HG02938 (cell line): ENCODE results near the gene TSHZ2.

Experiments
- ATAC-seq: cut with Tn5 transposase; IDR thresholded peaks from one replicate; pipeline ENCODE4 v1.9.1; 2021; ENCODE audit warnings: mild to moderate bottlenecking, moderate library complexity; ENCODE audit not compliant: unreplicated experiment

The TSHZ2 gene

GRCh38 chr20:53124803-53125202 is 152.6 kb downstream of the TSHZ2 start:
- no peak for ATAC-seq

- ATAC-seq, result no peak
Measured at GRCh38 chr20:53126185-53126584, 154.0 kb downstream of the TSHZ2 start.

DNA sequence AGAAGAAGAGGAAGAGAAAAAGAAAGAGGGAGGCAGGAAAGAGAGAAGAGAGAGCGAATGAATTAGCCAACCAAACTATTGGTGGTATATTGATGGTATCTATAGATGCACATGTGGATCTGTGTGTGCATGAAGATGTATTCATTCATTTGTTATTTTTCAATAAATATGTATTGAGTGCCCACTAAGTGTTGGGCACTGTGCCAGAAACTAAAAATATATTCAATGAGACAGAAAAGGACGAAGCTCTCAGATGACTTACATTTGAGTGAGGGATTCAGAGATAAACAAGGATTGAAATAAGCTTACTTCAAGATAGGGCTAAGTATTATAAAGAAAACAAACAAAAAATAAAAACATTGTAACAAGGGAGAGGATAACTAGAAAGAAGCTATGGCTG is 154.9 kb downstream of the TSHZ2 start:
- no peak for ATAC-seq

- no peak for ATAC-seq
Measured at GRCh38 chr20:53128004-53128403, 155.8 kb downstream of the TSHZ2 start.

GRCh38 chr20:53129563-53129962 is 157.4 kb downstream of the TSHZ2 start:
- ATAC-seq, result no peak

DNA sequence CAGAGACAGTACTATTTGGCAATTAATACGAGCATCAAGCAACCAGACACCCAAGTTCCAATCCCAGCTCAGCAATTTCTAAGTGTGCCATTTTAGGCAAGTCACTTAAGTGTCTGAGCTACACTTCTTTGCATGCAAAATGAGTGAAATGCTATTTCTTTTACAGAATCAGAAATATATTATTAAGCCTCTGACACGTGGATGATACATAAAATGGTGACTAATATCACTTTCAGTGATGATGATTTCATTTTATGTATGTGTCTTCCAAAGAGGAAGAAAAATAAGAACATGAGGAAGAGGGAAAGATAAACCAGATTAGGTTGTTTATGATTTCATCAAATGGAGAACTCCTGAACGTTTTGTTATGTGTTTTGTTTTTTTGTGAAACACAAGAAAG is 158.6 kb downstream of the TSHZ2 start:
- no peak for ATAC-seq

- ATAC-seq, result no peak
Measured at GRCh38 chr20:53133125-53133524, 161.0 kb downstream of the TSHZ2 start.

GRCh38 chr20:53133628-53134027 is 161.5 kb downstream of the TSHZ2 start:
- no peak for ATAC-seq

DNA sequence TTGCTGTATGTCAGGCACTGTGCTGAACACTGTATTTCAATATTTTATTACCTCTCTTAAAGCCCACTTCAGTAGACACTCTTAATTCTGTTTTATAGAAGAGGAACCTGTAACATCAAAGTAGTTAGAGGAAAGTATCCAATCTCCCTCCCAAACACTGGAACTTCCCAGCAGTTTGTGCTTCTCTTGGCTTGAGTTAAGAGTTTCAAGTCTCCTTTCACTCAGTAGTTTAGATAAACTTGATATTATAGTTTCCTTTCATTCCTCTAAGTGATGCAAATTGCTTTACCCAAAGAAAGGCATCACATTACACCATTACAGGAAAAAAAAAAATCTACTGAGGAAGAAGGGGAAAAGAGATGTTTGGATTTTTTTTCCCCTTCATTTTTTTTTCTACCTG is 164.3 kb downstream of the TSHZ2 start:
- no peak for ATAC-seq

DNA sequence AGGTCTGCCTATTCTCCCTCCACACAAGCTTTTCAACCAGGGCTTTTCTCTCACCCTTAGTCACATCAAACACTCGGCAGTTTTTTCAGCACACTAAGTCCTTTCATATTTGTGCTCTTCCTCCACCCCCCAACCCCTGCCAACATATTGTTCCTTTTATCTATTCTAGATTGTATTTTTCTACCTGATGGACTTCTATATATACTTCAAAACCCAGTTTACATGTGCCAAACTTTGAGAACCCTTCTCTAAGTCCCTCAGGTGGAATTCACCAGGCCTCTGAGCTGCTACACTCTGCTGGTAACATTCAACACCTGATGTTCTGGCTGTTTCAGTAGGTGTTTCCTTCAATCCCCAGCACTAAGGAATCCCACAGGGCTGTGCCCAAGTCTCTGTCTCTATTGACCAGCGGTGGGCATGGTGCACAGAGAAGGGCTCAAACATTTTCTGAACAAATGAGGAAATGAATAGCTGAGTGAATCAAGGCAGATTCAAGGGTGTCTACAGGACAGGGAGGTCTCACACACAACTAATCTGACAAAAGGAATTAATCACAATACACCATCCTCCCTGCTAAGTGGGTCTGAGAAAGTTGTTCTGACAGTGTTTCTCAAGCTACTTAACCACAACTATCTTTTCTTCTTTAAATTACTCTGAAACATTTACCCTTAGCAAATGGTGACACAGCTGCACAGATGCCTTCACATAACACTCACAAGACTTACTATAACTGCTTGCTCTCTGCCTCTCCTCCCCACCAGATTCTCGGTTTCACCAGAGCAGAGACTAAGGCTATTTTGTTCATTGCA is 166.5 kb downstream of the TSHZ2 start:
- peak; percentile 94 for ATAC-seq

DNA sequence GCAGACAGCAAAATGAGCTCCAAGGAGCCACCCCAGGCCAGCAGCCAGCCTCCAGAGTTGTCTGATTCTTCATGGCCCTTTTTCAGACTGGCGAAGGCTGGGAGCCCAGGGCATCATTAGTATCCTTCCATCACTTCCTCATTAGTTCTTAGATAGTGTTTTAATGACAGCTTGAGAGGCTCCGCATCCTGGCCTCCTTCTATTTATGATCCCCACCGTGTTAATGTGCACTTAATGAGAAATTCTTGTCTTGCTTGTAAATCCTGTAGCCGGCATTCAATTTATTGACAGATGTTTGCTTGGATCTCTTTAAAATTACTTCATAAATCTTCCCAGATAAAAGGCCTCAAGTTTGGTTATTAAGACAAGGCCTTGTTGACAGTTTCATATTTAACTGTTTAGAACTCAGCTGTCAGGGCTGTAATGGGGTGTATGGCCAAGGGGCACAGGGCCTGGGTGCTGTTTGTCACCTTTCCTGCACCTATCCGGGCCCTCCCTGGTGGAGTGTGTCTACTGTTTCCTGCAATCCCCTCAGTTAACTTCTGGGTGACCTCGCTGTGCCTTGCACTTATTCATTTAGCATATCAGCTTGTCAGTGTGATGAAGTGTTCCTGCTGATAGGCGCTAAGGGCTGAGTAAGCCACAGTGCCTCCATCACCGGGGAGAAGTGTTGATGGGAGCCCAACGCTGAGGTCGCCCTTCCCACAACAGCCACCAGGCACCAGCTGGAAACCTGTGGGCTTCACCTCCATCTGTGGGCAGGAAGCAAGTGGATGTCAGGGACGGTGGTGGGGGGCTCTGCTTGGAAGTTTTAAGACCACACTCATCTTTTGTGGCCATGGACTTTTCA is 169.3 kb downstream of the TSHZ2 start:
- no peak for ATAC-seq

- no peak for ATAC-seq
Measured at GRCh38 chr20:53142225-53143127, 170.3 kb downstream of the TSHZ2 start.

GRCh38 chr20:53146201-53146891 is 174.2 kb downstream of the TSHZ2 start:
- peak; percentile 68 for ATAC-seq

DNA sequence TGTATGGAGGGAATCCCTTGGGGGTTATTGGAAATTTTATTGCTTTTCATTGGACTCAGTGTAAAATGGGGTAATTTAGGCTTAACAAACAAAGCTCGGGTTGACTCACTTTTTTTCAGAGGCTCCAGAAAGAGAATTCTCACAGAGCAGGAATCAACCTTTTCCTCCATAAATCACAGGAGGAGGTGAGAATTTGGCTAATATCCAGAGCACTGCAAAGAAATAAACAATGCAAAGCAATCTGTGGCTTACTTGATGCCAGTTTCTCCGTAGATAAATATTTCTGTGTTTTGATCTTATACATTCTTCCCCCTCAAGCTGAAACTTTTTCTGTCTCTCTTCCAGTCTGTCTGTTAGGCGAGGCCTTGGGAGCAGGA is 176.6 kb downstream of the TSHZ2 start:
- no peak for ATAC-seq

GRCh38 chr20:53149148-53149889 is 177.2 kb downstream of the TSHZ2 start:
- ATAC-seq, result no peak

DNA sequence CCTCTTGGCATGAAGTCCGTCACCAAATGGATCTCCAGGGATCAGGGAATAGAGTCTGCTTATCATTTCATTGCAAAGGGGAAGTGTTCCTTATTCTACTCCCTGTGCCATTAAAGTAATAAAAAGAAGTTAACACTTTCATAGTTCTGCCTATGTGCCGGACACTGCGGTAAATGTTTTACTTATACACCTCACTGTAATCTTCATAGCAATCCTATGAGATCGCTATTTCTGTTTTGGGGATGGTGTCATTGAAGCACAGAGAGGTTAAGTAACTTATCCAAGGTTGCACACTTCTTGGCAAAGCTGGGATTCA is 177.7 kb downstream of the TSHZ2 start:
- ATAC-seq, result no peak

GRCh38 chr20:53150532-53150931 is 178.4 kb downstream of the TSHZ2 start:
- no peak for ATAC-seq

DNA sequence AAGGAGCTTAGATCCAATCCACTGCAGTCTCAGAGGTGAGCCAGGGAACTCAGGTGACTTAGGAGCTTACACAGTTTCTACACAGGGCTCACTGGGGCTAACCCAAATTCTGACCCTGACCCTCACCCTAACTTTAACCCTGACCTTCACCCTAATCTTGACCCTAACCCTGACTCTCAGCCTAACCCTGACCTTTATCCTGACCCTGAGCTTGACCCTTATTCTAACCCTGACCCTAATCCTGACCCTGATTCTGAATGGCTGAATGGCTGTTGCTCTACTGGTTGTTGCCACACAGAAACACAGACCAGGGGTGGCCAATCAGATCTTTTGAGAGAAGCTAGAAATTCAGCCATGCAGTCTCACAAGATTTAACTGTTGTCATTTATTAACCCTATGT is 180.1 kb downstream of the TSHZ2 start:
- no peak for ATAC-seq

GRCh38 chr20:53154540-53154939 is 182.4 kb downstream of the TSHZ2 start:
- peak; percentile 51 for ATAC-seq
